Fibroblast of lung (primary cell): ENCODE measurements around the gene SPATA32.

Experiments
- CTCF ChIP-seq, 2 donors: IDR thresholded peaks in 1 of 2; conservative IDR thresholded peaks in 1 of 2; 1 replicate in 1 of 2; 2 replicates in 1 of 2; pipeline ENCODE4 v1.5.1; 2011 to 2012; ENCODE audit warnings: low read length in 2 of 2, control low read depth in 1 of 2, inconsistent platforms in 1 of 2, low read depth in 1 of 2, mild to moderate bottlenecking in 1 of 2
- EZH2 ChIP-seq: IDR thresholded peaks from 2 replicates; pipeline ENCODE4 v1.5.1; 2012; ENCODE audit warnings: low read length, control low read depth, mild to moderate bottlenecking; ENCODE audit errors: missing control alignments

DNA sequence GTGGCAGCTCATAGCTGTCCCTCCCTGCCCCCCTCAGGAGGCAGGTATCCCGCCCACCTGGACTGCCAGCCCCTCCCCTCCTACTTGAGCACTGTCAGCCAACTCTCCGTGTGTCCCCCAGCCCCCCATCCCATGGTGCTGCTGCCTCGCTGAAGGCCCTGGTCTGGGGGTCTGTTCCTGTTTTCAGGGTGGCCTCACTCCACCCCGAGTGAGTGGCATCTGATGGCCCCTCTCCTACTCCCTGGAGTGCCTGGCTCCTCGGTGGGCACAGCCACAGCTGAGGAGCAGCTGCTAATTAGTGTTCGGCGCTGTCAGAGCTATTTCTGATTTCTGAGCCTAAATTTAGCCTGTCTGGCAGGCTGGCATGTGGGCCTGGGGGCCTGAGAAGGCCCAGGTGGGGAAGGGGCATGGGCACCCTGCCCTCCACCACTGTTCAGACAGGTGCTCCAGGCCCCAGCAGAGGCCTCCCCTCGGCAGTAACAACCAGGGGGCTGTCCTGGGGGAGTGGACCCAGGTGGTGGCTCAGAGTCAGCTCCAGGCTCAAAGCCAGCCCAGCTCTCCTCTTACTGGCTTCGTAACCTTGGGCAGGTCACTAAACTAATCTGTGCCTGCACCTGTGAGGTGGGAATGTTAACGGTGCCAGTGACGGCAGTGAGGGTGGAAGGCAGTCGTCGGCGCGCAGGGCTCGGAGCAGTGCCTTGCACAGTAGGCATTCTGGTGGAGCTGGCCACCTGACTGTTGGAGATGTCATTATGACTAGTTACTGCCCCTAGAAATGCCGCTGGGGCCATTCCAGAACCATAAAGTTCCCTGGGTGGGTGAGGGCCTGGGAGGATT is 33.8 kb downstream of the SPATA32 start:
- TF ChIP-seq CTCF (conservative IDR thresholded peaks at IDR 0.05 in 1 of 2, IDR thresholded peaks at IDR 0.05 in 1 of 2; ENCODE audit: low read depth in 1 of 2, low read length in 2 of 2): no peak
- TF ChIP-seq EZH2: no peak
